ENCODE data around the gene ACOX2. TPM values are rescaled to one million over a fixed set of nuclear protein-coding genes. Genes with fewer than 3 reads are reported as not detected.

ACOX2 gene
- total RNA-seq, 1 donor from 2014 or later, result 14.6 TPM

DNA sequence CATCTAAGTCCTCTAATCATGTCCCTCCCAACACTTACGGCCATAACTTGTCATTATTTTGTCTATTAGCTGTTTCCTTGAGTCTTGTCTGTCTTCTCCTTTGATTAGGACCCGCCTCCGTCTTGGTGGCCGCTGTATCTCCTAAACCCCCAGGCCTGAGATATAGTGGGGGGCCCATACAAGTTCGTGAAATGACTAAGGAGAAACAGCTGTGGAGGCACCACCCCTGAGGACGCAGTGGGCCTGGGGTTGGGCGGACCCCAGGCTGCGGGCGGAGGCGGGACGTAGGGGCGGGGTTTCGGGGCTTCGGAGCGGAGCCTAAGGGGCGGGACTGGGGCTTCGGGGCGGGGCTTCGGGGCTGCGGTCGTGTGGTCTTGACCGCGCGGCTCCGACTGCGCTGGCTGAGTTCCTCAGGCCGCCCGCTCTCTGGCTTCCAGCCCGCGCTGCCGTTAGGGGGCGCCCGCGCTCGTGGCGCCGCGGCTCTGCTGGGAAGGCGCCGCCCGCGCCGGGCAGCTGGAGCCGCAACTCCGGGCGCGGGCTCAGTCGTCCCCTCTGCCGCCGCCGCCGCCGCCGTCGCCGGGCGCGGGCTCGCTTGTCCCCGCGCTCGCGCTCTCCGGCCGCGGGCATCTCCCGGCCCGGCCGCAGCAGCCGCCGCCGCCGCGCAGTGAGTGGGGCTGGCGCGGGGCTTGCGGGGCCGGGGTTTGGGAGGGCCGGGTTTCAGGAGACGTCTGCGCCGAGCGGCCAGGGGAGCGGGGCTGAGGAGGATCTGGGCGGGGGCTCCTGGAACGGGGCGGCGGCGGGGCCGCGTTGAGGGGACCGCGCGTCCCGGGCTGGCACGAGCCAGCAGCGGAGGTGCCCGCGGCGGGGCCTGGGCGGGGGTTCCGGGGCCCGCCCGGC is 45.2 kb downstream of the ACOX2 start, which contains the start of gene KCTD6:
KCTD6 (plus strand) TSS at position 591 of the 897 bp plus-strand sequence. CDS start 6,660 bp downstream, outside the sequence.
- Histone ChIP-seq H3K36me3 (ENCODE audit: control insufficient read depth in 3 of 3, insufficient read depth in 3 of 3, low read length in 3 of 3) (no peaks in the 10 kb centered on the region), H3K27ac (ENCODE audit: low read depth, low read length) (peak within 1 kb of the TSS; percentile 81), H3K9ac (ENCODE audit: low read depth in 1 of 3, low read length in 3 of 3) (peak within 1 kb of the TSS; percentile 77 to 93 (median 88)), H3K9me3 (ENCODE audit: control insufficient read depth in 3 of 3, low read length in 3 of 3) (no peaks in the 10 kb centered on the region), H3K4me3 (ENCODE audit: low read length in 3 of 3) (peak within 1 kb of the TSS; percentile 79 to 90 (median 84)), H3K27me3 (ENCODE audit: control insufficient read depth in 3 of 3, insufficient read depth in 3 of 3, low read length in 3 of 3) (no peaks in the 10 kb centered on the region), H3K4me1 (ENCODE audit: control insufficient read depth in 3 of 3, insufficient read depth in 3 of 3, low read length in 3 of 3) (peaks cover 27 to 41% (median 35%) of the 10 kb centered on the region in 3 donors)

DNA sequence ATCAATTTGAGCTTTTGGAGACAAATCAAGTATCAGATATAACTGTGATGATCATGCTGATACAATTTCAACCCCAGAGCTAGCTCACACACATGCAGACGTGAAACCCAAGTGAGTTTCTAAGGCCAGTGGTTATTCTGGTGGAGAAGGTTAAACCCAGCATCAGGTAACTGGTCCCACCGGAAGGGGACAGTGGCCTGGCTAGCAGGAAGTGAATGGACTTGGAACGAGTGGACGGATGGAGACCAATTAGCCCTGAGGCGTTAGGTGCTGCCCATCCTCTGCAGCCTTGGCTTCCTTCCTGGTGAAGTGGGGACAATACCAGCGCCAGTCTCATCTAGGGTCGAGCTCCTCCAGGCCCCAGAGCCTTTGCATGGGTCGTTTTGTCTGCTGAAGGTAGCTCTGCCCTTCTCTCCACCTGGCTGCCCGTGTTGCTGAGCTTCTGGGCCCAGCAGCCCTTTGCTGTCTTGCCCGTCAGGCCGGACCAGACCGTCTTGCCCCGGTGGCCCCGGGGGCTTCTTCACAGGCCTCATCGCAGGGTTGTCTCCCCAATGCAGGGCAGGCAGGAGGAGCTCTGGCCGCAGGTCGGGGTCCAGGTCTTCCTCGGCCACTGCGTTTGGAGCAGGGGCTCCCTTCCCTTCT is 46.0 kb downstream of the ACOX2 start:
- H3K4me1 ChIP-seq (ENCODE audit: control insufficient read depth in 3 of 3, insufficient read depth in 3 of 3, low read length in 3 of 3), result peaks cover 27 to 38% (median 32%) of the 10 kb centered on the region in 3 donors
- peak overlapping the region; percentile 75 to 78 (median 77) for H3K9ac ChIP-seq (ENCODE audit: low read depth in 1 of 3, low read length in 3 of 3)
- no peaks in the 10 kb centered on the region for H3K27me3 ChIP-seq (ENCODE audit: control insufficient read depth in 3 of 3, insufficient read depth in 3 of 3, low read length in 3 of 3)
- H3K27ac ChIP-seq (ENCODE audit: low read depth, low read length), result peak overlapping the region; percentile 81
- H3K36me3 ChIP-seq (ENCODE audit: control insufficient read depth in 3 of 3, insufficient read depth in 3 of 3, low read length in 3 of 3), result no peaks in the 10 kb centered on the region
- no peaks in the 10 kb centered on the region for H3K9me3 ChIP-seq (ENCODE audit: control insufficient read depth in 3 of 3, low read length in 3 of 3)
- peak overlapping the region; percentile 76 to 79 (median 79) for H3K4me3 ChIP-seq (ENCODE audit: low read length in 3 of 3)

DNA sequence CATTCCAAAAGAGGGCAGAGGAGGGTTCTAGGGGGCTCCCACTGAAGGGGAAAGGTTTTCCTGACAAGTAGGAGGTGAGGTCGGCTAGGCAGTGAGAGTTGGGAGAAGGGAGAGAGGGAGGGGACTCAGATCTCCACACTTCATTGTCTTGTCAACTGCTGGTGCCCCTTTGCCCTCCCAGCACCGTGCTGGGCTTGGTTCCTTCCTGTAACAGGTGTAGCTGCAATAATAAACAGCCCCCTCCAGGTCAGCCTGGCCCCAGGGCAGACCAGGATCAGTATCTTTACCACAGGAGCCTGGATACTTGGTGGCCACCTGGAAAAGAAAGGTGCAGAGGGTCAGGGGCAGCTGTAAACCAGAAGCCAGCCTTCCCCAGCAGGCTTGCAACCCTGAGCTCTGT is 48.0 kb downstream of the ACOX2 start:
- Histone ChIP-seq H3K27ac (ENCODE audit: low read depth, low read length) (no peak overlapping the region), H3K4me3 (ENCODE audit: low read length in 3 of 3) (no peak overlapping the region), H3K4me1 (ENCODE audit: control insufficient read depth in 3 of 3, insufficient read depth in 3 of 3, low read length in 3 of 3) (peaks cover 29 to 45% (median 34%) of the 10 kb centered on the region in 3 donors)

DNA sequence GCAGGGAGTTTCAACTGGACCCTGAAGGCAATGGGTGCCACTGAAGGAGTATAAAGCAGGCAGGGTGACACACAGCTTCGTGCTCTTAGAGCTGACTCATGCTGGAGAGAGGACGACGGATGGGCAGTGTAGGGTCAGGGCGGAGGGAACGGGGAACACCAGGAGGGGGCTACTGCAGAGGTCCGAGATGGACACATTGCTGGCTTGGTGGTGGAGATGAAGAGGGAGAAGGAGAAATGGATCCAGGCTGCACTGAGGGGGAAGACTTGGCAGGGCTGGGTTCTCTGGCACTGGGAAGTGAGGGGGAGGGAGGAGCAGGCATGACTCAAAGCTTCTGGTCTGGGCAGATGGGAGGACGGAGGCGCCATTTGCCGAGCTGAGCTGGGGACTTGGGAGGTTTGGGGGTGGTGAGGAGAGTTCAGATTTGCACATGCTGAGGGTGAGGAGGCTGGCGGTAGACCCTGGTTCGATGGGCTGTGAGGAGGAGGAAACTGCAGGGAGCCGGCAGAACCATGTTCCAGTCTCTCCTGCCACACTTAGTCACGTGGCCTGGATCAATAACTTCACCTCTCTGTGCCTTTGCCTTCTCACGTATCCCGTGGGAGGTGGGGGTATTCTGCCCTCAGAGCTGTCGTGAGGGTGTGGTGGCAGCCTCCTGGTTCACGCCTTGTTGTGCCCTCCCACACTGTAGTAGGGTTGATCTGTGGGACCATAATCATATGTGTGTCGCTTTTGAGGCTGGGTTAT is 49.7 kb downstream of the ACOX2 start:
- Histone ChIP-seq H3K4me3 (ENCODE audit: low read length in 3 of 3) (no peak overlapping the region), H3K9me3 (ENCODE audit: control insufficient read depth in 3 of 3, low read length in 3 of 3) (no peaks in the 10 kb centered on the region), H3K27me3 (ENCODE audit: control insufficient read depth in 3 of 3, insufficient read depth in 3 of 3, low read length in 3 of 3) (no peaks in the 10 kb centered on the region), H3K36me3 (ENCODE audit: control insufficient read depth in 3 of 3, insufficient read depth in 3 of 3, low read length in 3 of 3) (no peaks in the 10 kb centered on the region), H3K27ac (ENCODE audit: low read depth, low read length) (no peak overlapping the region), H3K9ac (ENCODE audit: low read depth in 1 of 3, low read length in 3 of 3) (peak overlapping the region in 1 of 3 donors; percentile 25), H3K4me1 (ENCODE audit: control insufficient read depth in 3 of 3, insufficient read depth in 3 of 3, low read length in 3 of 3) (peaks cover 16 to 34% (median 28%) of the 10 kb centered on the region in 3 donors)

More for the DNA sequence above, 48.0 kb downstream of the ACOX2 start:
- H3K9ac ChIP-seq (ENCODE audit: low read depth in 1 of 3, low read length in 3 of 3), result no peak overlapping the region
- no peaks in the 10 kb centered on the region for H3K9me3 ChIP-seq (ENCODE audit: control insufficient read depth in 3 of 3, low read length in 3 of 3)
- no peaks in the 10 kb centered on the region for H3K36me3 ChIP-seq (ENCODE audit: control insufficient read depth in 3 of 3, insufficient read depth in 3 of 3, low read length in 3 of 3)
- H3K27me3 ChIP-seq (ENCODE audit: control insufficient read depth in 3 of 3, insufficient read depth in 3 of 3, low read length in 3 of 3), result no peaks in the 10 kb centered on the region

DNA sequence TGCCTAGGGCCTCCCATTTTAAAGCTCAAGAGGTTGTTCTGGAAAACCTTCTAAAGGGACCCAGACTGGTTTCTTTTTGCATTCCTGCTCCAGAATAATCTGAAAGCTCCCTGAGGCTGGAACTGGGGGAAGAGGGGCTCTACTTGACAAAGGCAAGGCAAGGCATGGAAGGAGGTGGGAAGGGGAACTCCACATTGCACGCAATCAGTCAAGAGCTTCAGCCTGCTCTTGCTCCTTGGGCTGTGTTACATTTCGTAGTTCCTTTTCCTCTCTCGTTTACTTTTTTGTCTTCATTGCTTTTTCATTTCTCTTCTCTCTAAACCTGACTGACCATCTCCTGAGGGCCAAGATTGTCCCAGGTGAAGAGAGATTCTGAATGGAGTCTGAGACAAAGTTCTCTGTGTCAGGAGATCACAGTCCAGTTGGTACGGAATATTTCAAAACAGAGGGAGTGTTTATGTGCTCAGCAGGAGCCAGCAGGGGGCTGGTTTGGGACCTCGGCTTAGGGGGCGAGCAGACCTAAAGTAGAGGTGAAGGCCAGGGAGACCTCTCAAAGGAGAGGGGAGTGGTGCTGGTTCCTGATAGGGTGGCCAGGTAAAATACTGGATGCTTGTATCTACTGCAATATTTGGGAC is 51.1 kb downstream of the ACOX2 start:
- H3K4me3 ChIP-seq (ENCODE audit: low read length in 3 of 3), result no peak overlapping the region
- no peaks in the 10 kb centered on the region for H3K27me3 ChIP-seq (ENCODE audit: control insufficient read depth in 3 of 3, insufficient read depth in 3 of 3, low read length in 3 of 3)
- H3K9me3 ChIP-seq (ENCODE audit: control insufficient read depth in 3 of 3, low read length in 3 of 3), result no peaks in the 10 kb centered on the region
- no peak overlapping the region for H3K27ac ChIP-seq (ENCODE audit: low read depth, low read length)
- peaks cover 10 to 28% (median 23%) of the 10 kb centered on the region in 3 donors for H3K4me1 ChIP-seq (ENCODE audit: control insufficient read depth in 3 of 3, insufficient read depth in 3 of 3, low read length in 3 of 3)
- no peaks in the 10 kb centered on the region for H3K36me3 ChIP-seq (ENCODE audit: control insufficient read depth in 3 of 3, insufficient read depth in 3 of 3, low read length in 3 of 3)
- no peak overlapping the region for H3K9ac ChIP-seq (ENCODE audit: low read depth in 1 of 3, low read length in 3 of 3)

DNA sequence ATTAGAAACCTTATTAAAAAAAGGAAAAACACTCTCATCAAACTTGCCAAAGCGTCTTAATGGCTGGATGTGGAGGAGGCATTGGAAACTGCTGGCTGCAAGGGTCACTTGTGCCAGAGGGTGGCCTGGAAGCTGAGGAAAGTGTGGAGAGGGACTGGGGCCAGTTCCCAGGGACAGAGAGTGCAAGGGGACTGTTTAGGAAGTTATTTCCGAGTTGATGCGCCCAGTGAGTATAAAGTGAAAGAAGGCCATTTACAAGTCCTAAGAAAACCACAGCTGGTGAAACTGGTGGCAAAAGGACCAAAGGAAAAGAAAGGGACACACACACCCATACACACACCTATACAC is 52.3 kb downstream of the ACOX2 start:
- H3K9ac ChIP-seq (ENCODE audit: low read depth in 1 of 3, low read length in 3 of 3), result no peak overlapping the region
- peaks cover 7 to 25% (median 20%) of the 10 kb centered on the region in 3 donors for H3K4me1 ChIP-seq (ENCODE audit: control insufficient read depth in 3 of 3, insufficient read depth in 3 of 3, low read length in 3 of 3)
- H3K36me3 ChIP-seq (ENCODE audit: control insufficient read depth in 3 of 3, insufficient read depth in 3 of 3, low read length in 3 of 3), result no peaks in the 10 kb centered on the region
- H3K9me3 ChIP-seq (ENCODE audit: control insufficient read depth in 3 of 3, low read length in 3 of 3), result no peaks in the 10 kb centered on the region
- no peak overlapping the region for H3K27ac ChIP-seq (ENCODE audit: low read depth, low read length)
- H3K27me3 ChIP-seq (ENCODE audit: control insufficient read depth in 3 of 3, insufficient read depth in 3 of 3, low read length in 3 of 3), result no peaks in the 10 kb centered on the region
- no peak overlapping the region for H3K4me3 ChIP-seq (ENCODE audit: low read length in 3 of 3)

DNA sequence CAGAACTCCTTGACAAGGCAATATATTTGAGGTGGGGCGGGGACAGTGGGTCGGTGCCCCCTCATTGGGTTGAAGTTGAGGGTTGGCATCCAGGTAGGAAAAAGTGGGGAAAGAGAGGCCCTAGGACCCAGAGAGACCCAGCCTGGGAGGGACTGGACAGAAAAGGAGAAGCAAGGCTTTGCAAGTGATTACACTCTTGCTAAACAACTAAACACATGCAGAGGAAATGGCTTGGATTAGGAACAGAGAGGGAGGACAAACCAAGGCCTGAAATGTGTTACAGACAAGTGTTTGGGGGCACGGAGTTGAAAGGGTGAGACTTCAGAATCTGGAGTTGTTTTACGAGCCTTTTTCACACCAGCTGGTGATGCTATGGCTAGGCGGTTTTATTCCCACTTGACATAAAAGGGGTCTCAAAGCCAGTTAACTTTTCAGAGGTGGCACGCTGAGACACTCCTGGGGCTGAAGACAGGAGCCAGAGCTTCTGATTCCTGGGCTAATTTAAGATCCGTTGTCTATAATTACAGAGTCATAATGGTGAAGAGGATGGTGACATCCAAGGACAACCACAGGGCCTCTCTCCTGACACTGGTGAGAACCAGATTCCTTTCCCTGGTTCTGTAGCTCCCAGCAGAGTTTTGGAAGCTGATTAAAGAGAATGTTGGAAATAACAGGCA is 52.8 kb downstream of the ACOX2 start:
- Histone ChIP-seq H3K4me1 (ENCODE audit: control insufficient read depth in 3 of 3, insufficient read depth in 3 of 3, low read length in 3 of 3) (peaks cover 7 to 25% (median 20%) of the 10 kb centered on the region in 3 donors), H3K9ac (ENCODE audit: low read depth in 1 of 3, low read length in 3 of 3) (no peak overlapping the region), H3K4me3 (ENCODE audit: low read length in 3 of 3) (no peak overlapping the region), H3K9me3 (ENCODE audit: control insufficient read depth in 3 of 3, low read length in 3 of 3) (no peaks in the 10 kb centered on the region), H3K27ac (ENCODE audit: low read depth, low read length) (no peak overlapping the region), H3K27me3 (ENCODE audit: control insufficient read depth in 3 of 3, insufficient read depth in 3 of 3, low read length in 3 of 3) (no peaks in the 10 kb centered on the region), H3K36me3 (ENCODE audit: control insufficient read depth in 3 of 3, insufficient read depth in 3 of 3, low read length in 3 of 3) (no peaks in the 10 kb centered on the region)

DNA sequence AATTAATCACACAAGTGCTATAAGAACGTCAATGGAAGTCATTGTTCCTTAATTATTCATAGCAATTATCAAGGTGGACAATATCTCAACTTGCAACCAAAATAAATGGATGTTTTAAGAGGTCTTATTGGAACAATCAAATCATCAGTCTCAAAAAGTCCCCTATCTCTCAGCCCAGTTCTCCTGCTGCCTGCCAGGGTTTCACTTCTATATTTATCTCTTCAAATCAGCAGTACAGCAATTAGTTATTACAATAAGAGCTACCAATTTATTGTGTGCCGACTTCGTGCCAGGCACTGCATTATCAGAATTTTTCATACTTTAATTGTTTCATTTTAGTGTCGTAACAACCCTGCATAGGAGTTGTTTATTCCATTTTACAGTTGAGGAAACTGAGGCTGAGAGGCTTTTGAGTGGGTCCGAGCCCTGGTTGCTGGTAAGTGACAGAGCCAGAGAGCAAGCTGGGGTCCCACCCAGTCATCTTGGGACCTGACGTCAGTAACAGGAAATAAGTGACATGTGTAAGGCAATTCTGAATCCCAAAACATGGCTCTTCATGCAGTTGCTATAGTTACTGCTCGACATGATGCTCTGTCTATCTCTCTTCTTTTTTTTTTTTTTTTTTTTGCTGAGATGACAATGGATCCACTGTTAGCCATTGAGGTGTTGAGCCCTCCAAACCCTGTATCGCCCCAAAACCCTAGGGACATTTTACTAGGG is 53.9 kb downstream of the ACOX2 start:
- no peaks in the 10 kb centered on the region for H3K36me3 ChIP-seq (ENCODE audit: control insufficient read depth in 3 of 3, insufficient read depth in 3 of 3, low read length in 3 of 3)
- peaks cover 7 to 25% (median 20%) of the 10 kb centered on the region in 3 donors for H3K4me1 ChIP-seq (ENCODE audit: control insufficient read depth in 3 of 3, insufficient read depth in 3 of 3, low read length in 3 of 3)
- no peak overlapping the region for H3K4me3 ChIP-seq (ENCODE audit: low read length in 3 of 3)
- no peaks in the 10 kb centered on the region for H3K9me3 ChIP-seq (ENCODE audit: control insufficient read depth in 3 of 3, low read length in 3 of 3)
- no peak overlapping the region for H3K27ac ChIP-seq (ENCODE audit: low read depth, low read length)
- no peak overlapping the region for H3K9ac ChIP-seq (ENCODE audit: low read depth in 1 of 3, low read length in 3 of 3)
- H3K27me3 ChIP-seq (ENCODE audit: control insufficient read depth in 3 of 3, insufficient read depth in 3 of 3, low read length in 3 of 3), result no peaks in the 10 kb centered on the region
